ENCODE measurements around the gene LRRC1.

Gene LRRC1

GRCh38 chr6:53831081-53831869 lies 36.5 kb downstream of the LRRC1 start:
- CTCF ChIA-PET, result interaction anchor here (1.6 kb wide), 1 partner anchor 96 kb away, joined by 4 read pairs; no protein-coding TSS in a partner anchor
- POLR2A ChIA-PET, result interaction anchor here (1.5 kb wide), 1 partner anchor 19 kb away, joined by 3 read pairs; no protein-coding TSS in a partner anchor

DNA sequence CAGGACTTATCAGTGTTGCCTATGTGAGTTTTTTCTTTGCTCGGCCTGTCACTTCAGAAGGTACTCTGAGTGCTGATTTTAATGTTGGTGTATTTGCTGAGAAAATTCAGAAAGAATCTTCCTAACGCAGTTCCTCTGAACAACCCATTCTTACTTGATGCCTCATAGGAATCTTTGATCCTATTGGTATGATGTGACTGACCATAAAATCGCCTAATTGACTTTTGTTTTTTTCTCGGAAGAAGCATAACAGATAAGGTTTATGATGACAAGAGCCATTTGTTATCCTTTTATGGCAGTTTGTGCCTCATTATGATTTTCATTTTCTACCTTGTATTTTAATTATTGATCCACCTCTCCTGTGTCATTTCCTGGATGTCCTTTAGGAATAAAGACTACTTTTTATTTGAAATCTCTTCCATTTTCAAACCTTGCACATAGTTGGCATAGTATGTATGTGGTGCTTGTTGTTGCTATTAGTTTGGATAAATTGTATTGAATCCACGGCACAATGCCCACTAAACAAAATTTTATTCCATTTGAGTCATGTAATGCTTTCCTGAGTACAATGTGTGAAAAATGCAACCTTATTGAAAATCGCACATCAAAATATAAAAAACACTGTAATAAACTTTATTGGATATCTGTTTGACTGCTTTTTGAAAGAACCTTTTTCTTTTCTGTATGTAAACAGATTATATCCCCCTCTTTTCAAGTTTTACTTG lies 37.3 kb downstream of the LRRC1 start:
- ChIA-PET POLR2A (no interaction called here), CTCF (no interaction called here)
- Histone ChIP-seq H3K4me1 (ENCODE audit: control insufficient read depth, insufficient read depth, low read length) (peaks cover 59% of the 10 kb centered on the region), H3K27ac (ENCODE audit: extremely low read depth, low read depth, low read length) (no peak overlapping the region), H3K9me3 (ENCODE audit: control insufficient read depth, insufficient read depth, low read depth, low read length) (no peaks in the 10 kb centered on the region), H3K4me3 (ENCODE audit: low read depth, low read length) (no peak overlapping the region), H3K36me3 (ENCODE audit: control insufficient read depth in 2 of 2, insufficient read depth in 1 of 2, low read length in 2 of 2) (no peaks in the 10 kb centered on the region)
- TF ChIP-seq ZBTB17 (tag by site-specific recombination; IDR thresholded peaks at IDR 0.05) (peak; percentile 37; the same call in 1 of the 2 replicates), ZSCAN18 (tag by site-specific recombination; IDR thresholded peaks at IDR 0.05) (no peak), ZNF366 (tag by site-specific recombination; conservative IDR thresholded peaks at IDR 0.05) (peak; percentile 56), BCL11B (tag by site-specific recombination; IDR thresholded peaks at IDR 0.05; ENCODE audit: low read depth) (0 out of 2 replicates have a peak, but pooled peaks have one; percentile 28), SP7 (tag by site-specific recombination; IDR thresholded peaks at IDR 0.05) (no peak), IKZF3 (tag by site-specific recombination; IDR thresholded peaks at IDR 0.05) (peak; percentile 48; the same call in 1 of the 2 replicates), ZNF843 (tag by site-specific recombination; IDR thresholded peaks at IDR 0.05) (0 out of 2 replicates have a peak, but pooled peaks have one; percentile 17)

More at GRCh38 chr6:53831081-53831869, 36.5 kb downstream of the LRRC1 start:
- TF ChIP-seq OSR2 (tag by site-specific recombination; IDR thresholded peaks at IDR 0.05), result peak; percentile 64; the same call in 1 of the 2 replicates
- TF ChIP-seq, protein P1, sequence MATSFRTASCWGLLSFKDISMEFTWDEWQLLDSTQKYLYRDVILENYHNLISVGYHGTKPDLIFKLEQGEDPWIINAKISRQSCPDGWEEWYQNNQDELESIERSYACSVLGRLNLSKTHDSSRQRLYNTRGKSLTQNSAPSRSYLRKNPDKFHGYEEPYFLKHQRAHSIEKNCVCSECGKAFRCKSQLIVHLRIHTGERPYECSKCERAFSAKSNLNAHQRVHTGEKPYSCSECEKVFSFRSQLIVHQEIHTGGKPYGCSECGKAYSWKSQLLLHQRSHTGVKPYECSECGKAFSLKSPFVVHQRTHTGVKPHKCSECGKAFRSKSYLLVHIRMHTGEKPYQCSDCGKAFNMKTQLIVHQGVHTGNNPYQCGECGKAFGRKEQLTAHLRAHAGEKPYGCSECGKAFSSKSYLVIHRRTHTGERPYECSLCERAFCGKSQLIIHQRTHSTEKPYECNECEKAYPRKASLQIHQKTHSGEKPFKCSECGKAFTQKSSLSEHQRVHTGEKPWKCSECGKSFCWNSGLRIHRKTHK (tag by site-specific recombination; IDR thresholded peaks at IDR 0.05), result no peak
- TF ChIP-seq, protein P2, sequence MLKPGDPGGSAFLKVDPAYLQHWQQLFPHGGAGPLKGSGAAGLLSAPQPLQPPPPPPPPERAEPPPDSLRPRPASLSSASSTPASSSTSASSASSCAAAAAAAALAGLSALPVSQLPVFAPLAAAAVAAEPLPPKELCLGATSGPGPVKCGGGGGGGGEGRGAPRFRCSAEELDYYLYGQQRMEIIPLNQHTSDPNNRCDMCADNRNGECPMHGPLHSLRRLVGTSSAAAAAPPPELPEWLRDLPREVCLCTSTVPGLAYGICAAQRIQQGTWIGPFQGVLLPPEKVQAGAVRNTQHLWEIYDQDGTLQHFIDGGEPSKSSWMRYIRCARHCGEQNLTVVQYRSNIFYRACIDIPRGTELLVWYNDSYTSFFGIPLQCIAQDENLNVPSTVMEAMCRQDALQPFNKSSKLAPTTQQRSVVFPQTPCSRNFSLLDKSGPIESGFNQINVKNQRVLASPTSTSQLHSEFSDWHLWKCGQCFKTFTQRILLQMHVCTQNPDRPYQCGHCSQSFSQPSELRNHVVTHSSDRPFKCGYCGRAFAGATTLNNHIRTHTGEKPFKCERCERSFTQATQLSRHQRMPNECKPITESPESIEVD (tag by site-specific recombination; IDR thresholded peaks at IDR 0.05), result peak; percentile 87
- peak; percentile 25; the same call in 1 of the 2 replicates for TF ChIP-seq TCF7L2 (IDR thresholded peaks at IDR 0.05; ENCODE audit: borderline replicate concordance, low read depth, low read length)
- no peak for TF ChIP-seq ZNF670 (tag by site-specific recombination; IDR thresholded peaks at IDR 0.05; ENCODE audit: low read depth)
- no peak for TF ChIP-seq ZNF548 (tag by site-specific recombination; IDR thresholded peaks at IDR 0.05)
- TF ChIP-seq ZNF394 (tag by site-specific recombination; IDR thresholded peaks at IDR 0.05; ENCODE audit: borderline replicate concordance), result no peak
- TF ChIP-seq ZNF561 (tag by site-specific recombination; IDR thresholded peaks at IDR 0.05; ENCODE audit: borderline replicate concordance), result no peak
- TF ChIP-seq, protein P3, sequence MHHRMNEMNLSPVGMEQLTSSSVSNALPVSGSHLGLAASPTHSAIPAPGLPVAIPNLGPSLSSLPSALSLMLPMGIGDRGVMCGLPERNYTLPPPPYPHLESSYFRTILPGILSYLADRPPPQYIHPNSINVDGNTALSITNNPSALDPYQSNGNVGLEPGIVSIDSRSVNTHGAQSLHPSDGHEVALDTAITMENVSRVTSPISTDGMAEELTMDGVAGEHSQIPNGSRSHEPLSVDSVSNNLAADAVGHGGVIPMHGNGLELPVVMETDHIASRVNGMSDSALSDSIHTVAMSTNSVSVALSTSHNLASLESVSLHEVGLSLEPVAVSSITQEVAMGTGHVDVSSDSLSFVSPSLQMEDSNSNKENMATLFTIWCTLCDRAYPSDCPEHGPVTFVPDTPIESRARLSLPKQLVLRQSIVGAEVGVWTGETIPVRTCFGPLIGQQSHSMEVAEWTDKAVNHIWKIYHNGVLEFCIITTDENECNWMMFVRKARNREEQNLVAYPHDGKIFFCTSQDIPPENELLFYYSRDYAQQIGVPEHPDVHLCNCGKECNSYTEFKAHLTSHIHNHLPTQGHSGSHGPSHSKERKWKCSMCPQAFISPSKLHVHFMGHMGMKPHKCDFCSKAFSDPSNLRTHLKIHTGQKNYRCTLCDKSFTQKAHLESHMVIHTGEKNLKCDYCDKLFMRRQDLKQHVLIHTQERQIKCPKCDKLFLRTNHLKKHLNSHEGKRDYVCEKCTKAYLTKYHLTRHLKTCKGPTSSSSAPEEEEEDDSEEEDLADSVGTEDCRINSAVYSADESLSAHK (tag by site-specific recombination; IDR thresholded peaks at IDR 0.05), result peak; percentile 66; the same call in 1 of the 2 replicates
- Histone ChIP-seq H3K4me3 (ENCODE audit: low read depth, low read length) (no peak overlapping the region), H3K4me1 (ENCODE audit: control insufficient read depth, insufficient read depth, low read length) (peaks cover 64% of the 10 kb centered on the region), H3K27ac (ENCODE audit: extremely low read depth, low read depth, low read length) (no peak overlapping the region), H3K36me3 (ENCODE audit: control insufficient read depth in 2 of 2, insufficient read depth in 1 of 2, low read length in 2 of 2) (no peaks in the 10 kb centered on the region), H3K9me3 (ENCODE audit: control insufficient read depth, insufficient read depth, low read depth, low read length) (no peaks in the 10 kb centered on the region)

All from HEK293 (cell line).